SW480 (cell line): Measurements from ENCODE around the gene ATP13A3.

Experiments
- DNase-seq: peaks from one replicate; pipeline ENCODE4 v3.0.0-alpha.2; 2016; ENCODE audit warnings: low spot score

Gene ATP13A3

DNA sequence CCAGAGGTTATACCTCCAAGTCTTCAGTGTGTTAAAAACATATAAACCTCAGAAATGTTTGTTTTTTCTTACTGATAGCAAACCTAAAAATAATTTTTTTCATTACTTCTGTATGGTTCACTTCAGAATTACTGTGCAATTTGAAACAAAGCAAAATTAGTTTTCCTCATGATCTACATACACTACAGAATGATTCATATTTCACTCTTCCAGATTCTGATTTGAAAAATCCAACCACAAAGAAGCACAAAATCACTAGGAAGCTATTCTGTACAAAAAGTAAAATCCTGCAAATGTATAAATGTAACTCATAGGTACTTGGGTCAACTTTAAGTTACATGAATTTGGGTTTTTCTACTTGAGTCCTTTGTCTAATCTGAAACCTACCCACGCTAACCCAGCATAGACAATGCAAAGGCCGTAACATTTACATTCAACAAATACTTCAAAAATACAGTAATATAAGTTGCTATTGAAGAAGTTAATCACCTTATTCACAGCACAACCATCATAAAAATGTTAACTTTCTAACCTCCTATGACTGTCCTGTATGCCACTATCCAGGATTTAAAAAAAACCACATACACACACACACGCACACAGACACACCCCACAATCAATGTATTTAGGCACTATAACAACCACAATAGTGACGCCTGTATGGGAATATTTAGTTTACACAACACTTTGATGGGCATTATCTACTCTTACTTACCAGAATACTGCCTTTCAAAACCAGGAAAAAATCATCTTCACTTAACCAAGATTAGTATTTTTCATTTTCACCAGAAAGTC, 11.5 kb downstream of the ATP13A3 start:
- DNase-seq: no peak

GRCh38 chr3:194474675-194475074, 12.1 kb downstream of the ATP13A3 start:
- DNase-seq: no peak

DNA sequence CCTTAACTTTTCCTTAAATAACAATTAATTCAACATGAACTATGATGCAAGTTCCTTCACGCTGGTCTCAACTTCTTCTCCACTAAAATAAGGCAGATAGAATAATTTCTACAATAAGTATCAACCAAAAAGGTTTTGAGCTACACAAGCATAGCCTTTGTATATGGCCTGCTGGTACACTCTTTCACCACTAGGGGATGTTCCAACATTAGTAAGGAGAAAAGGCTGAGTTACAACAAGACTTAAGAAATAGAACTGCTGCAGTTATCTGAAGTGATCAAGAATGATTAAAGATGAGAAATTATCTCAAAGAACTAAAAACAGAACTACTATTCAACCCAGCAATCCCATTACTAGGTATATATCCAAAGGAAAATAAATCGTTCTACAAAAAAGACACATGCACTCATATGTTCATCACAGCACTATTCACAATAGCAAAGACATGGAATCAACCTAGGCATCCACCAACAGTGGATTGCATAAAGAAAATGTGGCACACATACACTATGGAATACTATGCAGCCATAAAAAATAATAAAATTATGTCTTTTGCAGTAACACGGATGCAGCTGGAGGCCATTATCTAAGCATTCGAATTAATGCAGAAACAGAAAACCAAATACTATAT, 14.4 kb downstream of the ATP13A3 start:
- peak; percentile 72 for DNase-seq

DNA sequence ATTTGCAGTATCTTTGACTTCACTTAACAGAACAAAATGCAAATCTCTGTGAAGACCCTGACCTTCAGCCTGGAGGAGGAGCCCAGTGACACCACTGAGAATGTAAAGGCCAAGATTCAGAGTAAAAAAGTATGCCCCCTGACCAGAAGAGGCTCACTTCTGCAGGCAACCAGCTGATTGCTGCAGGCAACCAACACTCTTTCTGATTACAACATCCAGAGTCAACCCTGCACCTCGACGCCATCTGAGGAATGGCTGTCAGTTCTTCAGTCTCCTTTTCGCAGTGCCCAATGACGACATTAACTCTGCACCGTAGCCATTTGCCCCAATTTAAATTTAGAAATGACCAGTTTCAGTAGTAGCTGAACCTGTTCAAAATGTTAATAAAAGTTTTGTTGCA, 14.9 kb downstream of the ATP13A3 start:
- DNase-seq: no peak

DNA sequence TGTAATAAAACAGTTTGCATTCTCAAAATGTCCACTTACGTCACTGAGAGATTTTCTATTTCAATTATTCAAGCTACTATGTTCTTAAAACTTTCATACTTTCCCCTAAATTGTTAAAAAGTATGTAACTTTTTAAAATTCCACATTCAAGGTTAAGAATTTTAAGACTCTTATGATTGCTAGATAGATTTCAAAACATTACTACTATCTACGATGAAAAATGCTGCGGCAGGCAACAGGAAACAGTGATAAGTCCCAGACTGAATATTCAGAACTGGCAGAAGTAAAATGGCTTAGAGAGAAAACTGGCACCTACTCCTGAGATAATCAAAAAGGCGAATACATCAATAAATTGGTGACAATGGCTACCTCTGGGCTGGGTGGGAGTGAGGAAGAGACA, 16.2 kb downstream of the ATP13A3 start:
- DNase-seq: no peak

DNA sequence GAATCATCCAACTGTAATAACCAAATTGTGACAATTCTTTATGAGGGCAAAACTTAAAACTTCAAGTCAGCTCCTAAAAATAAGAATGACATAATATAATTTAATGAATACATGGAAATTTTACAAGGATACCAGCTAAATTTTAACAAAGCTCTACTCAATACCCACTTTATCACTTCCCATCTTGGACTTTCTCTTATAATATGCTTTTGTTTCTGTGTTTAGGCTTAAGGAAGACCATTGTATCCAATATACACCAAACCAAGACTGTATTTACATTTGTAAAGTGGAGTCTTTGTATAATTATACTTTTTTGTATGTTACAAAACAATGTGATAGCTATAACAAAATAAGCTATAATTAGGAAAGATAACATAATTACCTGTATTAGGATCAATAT, 16.8 kb downstream of the ATP13A3 start:
- DNase-seq: no peak

- DNase-seq: no peak
Observed at GRCh38 chr3:194468086-194468485, 18.7 kb downstream of the ATP13A3 start.

DNA sequence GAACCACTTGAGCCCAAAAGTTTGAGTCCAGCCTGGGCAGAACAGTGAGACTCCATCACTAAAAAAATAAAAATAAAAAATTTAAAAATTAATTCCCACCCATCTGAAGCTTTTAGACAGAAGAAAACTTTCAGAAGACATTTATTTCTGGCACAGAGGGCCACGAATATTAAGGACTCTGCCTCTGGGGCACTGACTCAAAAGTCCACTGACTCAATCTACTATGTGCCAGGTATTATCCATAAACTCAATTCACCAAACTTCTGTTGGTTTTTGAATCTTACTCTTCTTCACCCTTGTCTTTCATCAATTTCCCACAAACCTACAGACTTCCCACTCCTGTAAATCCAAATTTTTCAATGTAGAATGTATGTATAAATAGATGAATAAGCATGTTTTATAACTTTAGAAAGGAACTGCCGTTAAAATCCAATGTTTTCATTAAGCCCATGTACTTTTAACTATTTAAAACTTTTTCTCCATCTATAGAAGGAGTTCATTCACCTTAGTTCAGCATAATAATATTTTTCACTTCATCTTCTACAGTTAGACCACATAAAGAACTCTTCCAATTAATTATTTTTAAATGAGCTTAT, 19.9 kb downstream of the ATP13A3 start:
- DNase-seq: no peak

DNA sequence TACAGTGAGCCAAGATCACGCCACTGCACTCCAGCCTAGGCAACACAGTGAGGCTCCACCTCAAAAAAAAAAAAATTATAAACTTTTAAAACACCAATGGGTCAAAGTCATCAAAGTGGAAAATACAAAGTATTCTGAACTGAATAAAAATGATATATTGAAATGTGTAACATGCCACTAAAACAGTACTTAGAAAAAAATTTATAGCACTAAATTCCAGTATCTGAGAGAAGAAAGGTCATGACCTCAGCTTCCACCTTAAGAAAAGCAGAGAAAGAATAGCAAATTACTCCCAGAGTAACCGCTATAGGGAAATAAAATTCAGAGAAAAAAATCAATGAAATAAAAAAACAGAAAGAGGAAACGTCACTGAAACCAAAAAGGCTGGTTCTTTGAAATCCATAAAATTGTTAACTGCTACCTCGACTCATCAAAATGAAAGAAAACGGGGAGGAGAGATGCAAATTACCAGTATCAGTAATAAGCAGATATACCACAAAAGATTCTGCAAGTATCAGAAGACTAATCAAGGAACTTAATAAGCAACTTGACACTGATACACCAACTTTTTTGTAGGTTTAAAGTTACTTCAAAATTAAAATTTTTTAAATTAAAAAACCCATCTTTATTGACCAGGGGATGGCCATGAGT, 20.8 kb downstream of the ATP13A3 start:
- DNase-seq: no peak

GRCh38 chr3:194465246-194465645, 21.6 kb downstream of the ATP13A3 start:
- no peak for DNase-seq

DNA sequence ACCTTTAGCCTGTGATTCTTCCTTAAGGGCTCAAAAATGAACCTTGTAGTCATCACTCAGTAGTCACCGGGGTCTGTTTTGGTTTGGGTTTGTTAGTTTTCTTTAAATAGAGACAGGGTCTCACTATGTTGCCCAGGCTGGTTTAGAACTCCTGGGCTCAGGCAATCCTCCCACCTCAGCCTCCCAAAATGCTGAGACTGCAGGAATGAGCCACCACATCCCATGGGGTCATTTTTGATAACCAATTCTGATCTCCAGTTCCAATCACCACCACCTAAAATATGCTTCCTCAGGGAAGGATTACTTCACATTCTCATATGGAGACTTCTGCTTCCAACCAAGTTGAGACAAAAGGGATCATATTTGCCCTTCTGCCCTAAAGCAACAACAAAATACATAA, 22.1 kb downstream of the ATP13A3 start:
- no peak for DNase-seq

- no peak for DNase-seq
Observed at GRCh38 chr3:194462936-194463335, 23.9 kb downstream of the ATP13A3 start.

GRCh38 chr3:194460566-194460965, 26.2 kb downstream of the ATP13A3 start:
- no peak for DNase-seq

DNA sequence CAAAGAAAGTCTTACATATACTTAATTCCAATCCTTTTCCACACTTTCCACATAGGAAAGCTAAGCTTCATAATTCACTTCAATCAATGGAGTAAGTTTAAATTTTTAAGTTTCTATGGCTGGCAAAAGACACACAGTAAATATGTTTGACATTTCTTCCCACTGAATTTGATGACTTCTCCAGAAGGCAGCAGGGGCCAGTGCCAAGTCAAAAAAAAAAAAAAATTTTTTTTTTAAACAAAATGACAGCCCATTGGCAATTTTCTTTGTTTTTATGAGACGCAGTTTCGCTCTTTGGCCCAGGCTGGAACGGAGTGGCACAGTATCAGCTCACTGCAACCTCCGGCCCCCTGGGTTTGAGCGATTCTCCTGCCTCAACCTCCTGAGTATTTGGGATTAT, 28.7 kb downstream of the ATP13A3 start:
- no peak for DNase-seq

DNA sequence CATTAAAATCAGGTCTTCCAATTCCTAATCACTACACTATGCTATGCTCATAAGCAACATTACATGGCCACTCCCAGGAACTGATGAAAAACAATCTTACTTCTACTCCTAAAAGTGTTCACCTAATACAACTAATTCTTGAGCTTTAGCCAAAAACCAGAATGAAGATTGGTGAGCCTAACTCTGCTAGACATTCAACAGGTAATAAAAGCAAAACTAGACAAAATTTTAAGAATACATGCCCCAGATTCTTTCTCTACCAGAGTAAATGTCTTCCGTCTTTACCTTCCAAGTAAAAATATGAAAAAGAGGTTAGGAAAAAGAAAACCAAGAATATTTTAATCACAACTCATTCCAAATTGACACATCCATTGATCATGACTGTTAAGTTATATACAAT, 31.3 kb downstream of the ATP13A3 start:
- DNase-seq: no peak

DNA sequence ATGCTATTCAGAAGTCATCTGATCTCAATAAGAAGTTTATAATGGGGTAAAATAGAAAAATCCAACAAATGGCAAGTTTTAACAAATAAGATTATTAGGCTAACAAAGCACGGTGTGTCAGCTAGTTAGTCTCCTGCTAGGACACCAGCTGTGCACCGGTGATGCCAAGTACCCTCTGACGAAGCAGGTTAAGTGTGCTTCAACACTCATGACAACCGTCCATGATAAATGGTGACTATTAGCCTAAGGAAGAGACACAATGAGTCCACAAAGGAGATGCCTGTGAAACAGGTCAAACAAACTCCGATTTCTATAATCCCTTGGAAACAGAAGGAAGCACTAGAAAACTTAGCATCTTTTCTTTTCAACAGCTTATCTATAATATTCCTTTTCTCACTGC, 36.5 kb downstream of the ATP13A3 start:
- no peak for DNase-seq

GRCh38 chr3:194449913-194450312, 36.9 kb downstream of the ATP13A3 start:
- DNase-seq: no peak

GRCh38 chr3:194447657-194448056, 39.1 kb downstream of the ATP13A3 start:
- DNase-seq: no peak

GRCh38 chr3:194447161-194447560, 39.6 kb downstream of the ATP13A3 start:
- DNase-seq: peak; percentile 76

GRCh38 chr3:194446754-194447153, 40.0 kb downstream of the ATP13A3 start:
- DNase-seq: no peak

DNA sequence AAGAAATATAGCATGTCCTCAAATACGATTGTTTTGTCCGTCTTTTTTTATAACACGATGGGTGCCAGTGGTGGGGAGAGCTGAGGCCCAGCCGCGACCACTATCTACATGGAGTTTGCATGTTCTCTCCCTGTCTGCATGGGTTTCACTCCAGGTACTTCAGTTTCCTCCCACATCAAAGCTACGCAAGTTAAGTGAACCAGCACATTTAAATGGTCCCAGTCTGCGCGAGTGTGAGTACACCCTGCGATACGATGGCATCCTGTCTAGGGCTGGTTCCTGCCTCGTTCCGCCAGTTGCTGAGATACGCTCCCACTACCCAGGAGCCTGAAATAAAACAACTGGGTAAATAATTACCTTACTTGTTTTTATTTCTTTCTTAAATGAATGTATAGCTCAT, 40.6 kb downstream of the ATP13A3 start:
- DNase-seq: no peak

- no peak for DNase-seq
Observed at GRCh38 chr3:194443901-194444300, 42.9 kb downstream of the ATP13A3 start.

DNA sequence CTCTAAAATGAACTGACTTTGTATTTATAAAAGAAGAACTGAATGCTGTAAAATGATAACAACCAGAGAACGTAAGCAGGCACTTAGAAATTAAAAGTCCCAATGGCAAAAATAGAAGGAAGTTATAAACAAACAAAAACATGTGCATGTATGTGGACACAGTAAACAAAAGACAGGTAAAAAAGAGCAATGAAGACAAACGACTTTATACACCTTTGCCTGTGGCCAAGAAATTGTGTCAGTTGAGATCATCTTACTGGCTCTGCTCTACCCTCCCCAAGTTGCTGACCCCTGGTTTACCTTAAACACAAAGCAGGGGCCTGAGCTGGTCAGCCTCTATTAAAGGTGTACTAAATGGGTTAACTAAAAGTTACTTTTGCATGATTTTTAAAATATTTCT, 46.0 kb downstream of the ATP13A3 start:
- DNase-seq: no peak
